ENCODE measurements around the gene FBLN1.
"Not testable (repeated sequence)": the region's sequence is repeated elsewhere in the genome, so short reads cannot be mapped to it uniquely, and the experiment has no call there.

FBLN1 gene

DNA sequence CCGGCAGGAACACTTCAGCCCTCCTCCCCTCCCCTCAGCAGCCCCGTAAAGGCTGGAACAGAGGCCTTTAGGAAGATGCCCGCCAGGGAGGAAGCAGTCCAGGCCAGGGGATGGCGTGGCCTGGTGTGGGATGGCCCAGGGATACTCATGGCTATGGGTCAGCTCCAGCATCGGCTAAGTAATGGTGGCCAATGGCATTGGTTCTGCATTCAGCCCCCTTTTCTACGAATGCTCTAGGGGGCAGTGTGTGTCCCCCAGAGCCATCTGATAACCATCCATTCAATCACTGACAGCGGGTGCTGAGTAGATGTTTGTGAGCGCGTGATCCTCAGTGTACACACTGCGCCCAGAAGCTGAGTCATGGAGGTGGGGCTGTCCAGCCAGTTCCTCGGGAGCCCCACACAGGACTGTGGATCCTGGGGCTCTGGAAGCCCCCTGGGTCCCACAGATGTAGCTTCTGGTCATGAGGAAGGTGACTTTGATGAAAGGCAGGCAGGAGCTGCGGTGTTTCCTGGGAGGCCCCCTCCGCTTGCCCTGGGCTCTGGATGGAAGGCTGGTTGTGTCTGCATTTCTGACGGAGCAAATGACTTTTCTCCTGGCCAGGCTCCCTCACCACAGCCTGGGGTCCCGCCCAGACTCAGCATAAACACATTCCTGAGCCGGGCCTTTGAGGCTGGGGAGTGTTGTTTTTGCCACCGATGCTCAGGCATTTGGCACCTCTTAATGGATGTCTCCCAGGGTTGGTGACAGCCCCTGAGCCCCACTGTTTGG, 46.5 kb downstream of the FBLN1 start:
- DNase-seq (ENCODE audit: low spot score): no peak

DNA sequence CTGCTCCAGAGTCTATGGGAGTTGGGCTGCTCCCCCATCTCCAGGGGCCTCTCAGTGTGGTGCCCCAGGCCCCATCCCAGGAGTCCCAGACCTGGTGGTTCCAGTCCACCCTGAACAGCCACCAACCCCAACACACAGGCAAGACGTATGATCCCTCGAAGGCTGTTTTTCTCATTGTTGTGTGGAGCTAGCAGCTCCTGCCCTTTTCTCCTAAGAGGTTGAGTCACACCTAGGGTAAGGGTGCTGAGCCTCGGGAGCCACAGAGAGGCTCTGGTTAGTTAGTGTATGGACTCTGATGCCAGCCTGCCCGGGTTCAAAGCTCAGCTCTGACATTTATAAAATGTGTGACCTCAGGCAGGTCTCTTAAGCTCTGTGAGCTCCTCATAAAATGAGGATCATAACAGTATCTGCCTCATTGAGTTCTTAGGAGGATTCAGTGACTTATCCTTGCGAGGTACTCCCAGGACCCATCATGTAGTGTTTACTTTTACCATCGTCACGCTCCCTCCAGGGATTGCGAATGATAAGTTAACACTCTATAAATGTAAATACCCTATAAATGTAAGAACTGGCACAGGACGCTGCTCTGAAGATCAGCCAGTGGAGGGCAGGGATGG, 47.2 kb downstream of the FBLN1 start:
- no peak for DNase-seq (ENCODE audit: low spot score)

DNA sequence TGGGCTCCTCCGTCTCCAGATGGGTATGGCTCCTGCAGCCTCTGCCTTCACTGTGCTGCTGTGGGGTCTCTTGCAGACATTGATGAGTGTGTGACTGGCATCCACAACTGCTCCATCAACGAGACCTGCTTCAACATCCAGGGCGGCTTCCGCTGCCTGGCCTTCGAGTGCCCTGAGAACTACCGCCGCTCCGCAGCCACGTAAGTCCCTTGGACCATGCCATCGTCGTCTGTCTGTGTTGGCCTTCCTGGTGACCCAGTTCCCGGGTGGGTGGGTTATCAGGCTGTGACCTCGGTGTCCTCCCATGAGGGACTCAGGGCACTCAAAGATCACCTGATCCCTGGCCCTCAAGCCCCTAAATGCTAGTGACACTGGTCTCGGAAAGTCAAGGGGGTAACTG, 47.7 kb downstream of the FBLN1 start:
- DNase-seq (ENCODE audit: low spot score): no peak

DNA sequence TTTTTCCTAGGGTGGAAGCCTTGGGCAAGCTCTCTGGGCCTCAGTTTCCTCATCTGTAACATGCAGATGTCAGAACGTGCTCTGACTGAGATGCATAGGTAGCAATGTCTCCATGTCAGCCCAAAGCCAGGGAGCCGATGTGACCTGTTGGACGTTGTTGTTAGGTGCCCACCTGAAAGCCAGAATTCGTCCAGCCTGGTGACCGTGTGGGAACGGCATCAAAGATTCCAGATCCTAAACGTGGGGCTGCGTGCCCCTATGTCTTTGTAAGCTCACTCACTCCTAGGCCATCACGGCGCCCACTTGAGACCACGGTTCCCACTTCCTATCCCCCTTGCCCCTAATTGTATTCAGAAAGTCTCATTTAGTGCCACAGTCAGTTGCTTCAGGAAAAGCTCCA, 48.2 kb downstream of the FBLN1 start:
- DNase-seq (ENCODE audit: low spot score): no peak

DNA sequence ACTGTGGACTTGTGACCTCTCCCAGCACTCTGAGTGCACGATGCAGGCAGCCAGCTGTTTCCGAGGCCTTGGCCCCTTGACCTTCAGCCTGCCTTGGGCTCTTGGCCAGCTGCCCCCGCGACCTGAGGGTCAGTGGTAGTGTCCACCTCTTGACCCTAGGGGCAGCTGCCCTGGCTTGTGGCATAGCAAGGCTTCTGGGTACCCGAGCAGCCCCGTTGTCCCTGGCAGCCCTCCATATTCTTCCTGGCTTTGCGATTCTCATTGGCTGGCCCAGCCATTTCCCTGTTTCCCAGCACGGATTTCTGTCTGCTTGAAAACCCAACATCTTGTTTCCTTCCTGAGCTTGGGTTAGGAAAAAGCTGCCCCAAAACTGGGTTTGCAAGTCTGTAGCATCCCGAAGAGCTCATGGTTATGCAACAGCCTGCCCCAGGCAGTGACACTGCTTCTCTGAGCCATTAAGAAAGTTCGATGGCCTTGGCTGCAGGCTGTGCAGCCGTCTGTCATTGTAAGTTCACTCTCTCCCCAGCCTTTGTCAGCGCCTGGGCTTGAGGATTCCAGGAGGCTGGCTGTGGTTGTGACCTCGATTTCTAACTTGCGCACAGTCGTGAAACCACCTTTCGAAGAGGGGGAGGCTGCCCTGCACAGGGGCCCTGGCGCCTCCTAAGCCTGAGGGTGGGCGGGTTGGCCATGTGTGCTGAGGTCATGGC, 48.8 kb downstream of the FBLN1 start:
- no peak for DNase-seq (ENCODE audit: low spot score)

DNA sequence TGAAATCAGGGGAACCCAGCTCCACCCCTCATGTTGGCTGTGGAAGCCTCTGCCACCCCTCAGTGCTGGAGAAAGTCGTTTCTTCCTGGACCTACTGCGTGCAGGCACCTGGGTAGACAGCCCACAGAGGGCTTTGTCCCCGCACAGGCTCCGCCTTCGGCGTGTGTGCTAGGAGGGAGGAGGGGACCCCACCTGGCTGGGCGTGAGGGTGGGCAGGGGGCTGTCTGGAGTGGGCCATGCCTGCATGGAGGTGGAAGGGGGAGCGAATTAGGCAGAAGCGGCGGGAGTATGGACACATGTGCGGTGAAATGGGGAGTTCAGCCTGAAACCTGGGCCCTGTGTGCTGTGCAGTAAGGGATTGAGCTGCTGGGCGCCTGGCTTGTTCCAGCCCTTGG, 49.3 kb downstream of the FBLN1 start:
- no peak for DNase-seq (ENCODE audit: low spot score)

DNA sequence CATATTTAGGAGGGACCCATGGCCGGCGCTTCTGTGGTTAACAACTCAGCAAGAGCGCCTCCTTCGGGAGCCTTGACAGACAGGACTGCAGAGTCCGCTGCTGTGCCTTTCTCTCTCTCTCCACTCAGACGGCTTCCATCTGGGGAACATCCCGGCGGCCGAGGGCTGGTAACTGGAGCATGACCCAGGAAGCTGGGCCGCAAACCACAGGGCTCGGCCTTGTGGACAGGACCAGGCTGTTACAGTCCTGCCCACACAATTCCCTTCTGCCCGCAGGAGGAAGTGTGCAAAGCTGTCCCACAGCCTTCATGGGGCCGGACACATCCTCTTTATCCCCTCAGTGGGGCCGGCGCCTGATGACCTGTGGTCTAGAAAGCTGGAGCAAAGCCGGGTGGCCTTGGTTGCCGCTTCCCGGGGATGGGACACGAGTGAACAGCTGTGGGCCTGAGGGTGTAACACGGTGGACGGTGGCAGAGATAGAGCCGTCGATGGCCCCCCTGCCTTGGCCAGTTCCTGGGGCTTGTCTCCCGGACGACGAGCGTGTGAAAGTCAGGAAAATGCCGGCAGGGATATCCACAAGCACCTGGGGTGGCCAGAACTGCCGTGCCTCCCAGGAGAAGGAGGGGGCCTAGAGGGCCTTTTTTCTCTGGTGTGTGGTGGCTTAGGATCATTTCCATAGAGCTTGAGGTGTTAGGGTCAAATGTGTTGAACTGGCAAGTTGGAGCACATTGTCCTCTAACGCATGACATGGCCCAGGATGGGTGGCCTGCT, 50.1 kb downstream of the FBLN1 start:
- DNase-seq (ENCODE audit: low spot score): no peak

DNA sequence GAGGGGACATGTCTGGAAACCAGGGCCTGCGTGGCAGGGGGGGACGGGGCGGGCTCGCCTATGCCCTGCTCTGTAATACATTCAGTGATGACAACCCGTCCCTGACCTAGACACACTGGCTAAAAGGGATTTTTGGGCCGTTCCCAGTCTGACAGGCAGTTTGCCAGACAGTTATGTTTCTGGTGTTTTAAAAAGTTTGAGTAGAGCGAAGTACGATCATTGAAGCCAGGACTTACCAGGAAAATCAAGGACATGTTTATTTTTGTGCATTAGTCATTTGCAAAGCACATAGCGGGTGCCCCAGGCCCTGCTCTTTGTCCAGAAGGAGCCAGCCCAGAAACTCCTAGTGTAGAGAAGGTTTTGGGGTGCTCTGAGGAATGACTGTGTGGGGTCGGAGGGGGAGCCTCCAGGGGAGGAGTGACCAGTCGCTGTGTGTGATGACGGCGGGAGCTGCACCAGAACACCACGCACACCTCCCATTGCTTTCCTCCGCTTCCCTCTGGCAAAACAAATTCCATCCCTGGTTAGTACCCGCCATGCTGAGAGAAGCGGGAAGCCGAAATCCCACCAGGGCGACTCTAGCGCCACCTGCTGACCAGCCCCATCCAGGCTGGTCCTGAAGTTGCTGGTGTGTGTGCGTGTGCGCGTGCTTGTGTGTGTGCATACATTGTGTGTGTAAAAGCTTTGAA, 50.8 kb downstream of the FBLN1 start:
- peak; percentile 49 for DNase-seq (ENCODE audit: low spot score)

DNA sequence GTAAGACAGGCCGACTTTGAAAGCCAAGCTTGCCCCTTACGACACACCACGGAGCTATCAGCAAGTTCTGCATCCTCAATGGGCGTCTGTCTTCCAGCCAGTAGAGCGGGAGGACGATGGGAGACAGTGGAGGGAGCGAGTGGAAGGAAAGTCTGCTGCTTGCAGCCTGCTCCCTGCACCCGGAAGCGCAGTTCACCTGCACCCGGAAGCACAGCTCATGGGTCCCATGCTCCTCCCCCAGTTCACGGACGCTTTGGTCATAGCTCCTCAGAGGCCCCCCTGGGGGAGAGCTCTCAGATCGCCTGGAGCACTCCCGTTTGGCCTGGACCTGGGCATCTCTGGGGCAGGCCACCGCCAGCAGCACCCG, 51.3 kb downstream of the FBLN1 start:
- DNase-seq (ENCODE audit: low spot score): no peak

DNA sequence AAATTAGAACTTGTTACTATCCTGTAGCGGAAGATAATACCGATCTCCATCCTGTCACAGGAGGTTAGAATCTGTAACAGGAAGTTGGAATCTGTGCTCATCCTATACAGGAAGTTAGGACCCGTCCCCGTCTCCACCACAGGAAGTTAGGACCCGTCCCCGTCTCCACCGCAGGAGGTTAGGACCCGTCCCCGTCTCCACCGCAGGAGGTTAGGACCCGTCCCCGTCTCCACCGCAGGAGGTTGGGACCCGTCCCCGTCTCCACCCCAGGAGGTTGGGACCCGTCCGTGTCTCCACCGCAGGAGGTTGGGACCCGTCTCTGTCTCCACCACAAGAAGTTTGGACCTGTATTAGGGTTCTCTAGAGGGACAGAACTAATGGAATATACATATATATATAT, 52.2 kb downstream of the FBLN1 start:
- DNase-seq (ENCODE audit: low spot score): no peak

DNA sequence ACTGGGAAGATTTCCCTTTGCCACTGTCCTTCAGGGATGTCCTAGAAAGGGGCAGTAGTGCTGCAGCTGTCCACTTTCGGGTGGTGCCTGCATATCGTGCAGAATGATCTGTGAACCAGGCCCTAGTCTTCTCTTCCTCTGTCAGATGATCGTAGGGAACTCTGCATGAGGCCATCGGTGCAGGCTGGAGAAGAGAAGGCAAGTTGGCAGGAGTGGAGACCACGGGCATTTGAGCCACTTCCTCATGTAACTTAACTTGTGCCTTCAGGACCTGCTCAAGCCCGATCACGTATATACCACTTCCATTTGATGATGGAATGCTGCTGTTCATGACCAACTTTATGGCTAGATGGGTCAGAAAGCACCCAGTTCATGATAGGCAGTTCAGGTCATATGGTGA, 55.2 kb downstream of the FBLN1 start:
- DNase-seq (ENCODE audit: low spot score): not testable (repeated sequence)

DNA sequence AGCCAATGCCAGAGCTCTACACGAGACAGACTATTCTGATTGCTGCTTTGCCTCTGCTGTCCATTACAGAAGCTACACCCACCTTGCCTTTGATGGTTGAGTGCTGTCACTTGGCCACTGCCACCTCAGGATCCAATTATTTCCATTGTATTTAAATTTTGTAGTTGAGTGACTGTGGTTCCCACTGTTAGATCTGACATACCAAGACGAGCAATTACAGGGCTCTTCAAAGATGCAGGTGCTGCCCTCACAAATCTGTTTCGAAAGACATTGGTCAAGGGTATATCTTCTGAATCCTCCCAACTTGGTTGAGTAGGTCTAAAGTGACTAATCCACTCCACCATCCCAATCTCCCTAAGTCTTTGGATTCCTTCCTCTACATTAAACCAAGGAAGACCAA, 57.4 kb downstream of the FBLN1 start:
- not testable (repeated sequence) for DNase-seq (ENCODE audit: low spot score)

DNA sequence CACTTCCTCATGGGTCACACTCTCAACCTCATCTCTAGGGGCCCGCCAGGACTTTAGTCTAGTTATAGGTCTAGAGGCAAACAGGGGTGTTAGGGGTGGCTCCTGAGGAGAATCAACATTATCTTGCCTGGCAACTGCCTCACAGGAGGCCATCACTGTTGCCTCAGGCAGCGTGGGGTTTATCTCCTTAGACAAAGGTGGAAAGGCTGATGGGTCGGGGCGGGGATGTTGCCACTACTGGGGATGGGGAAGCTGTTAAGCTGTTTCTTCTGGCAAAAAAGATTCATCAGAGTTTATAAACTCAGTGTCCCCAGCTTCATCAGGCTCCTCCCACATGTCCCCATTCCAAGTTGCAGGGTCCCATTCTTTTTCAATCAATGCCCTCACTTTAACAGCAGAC, 58.1 kb downstream of the FBLN1 start:
- DNase-seq (ENCODE audit: low spot score): not testable (repeated sequence)

DNA sequence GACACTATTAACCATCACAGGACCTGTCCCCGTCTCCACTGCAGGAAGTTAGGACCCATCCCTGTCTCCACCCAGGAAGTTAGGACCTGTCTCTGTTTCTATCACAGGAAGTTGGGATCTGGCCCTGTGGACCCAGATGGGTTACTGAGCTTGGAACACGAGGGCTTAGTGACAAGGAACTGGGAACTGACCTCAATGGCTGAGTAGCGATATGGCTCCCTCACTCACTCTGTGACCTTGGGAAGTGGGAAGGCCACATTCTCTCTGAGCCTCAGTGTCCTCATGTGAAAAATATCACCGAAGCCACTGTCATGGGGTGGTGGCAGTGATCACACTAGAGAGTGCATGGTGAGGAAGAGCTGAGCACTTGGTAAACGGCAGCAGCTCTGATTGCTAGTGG, 59.4 kb downstream of the FBLN1 start:
- DNase-seq (ENCODE audit: low spot score): no peak

DNA sequence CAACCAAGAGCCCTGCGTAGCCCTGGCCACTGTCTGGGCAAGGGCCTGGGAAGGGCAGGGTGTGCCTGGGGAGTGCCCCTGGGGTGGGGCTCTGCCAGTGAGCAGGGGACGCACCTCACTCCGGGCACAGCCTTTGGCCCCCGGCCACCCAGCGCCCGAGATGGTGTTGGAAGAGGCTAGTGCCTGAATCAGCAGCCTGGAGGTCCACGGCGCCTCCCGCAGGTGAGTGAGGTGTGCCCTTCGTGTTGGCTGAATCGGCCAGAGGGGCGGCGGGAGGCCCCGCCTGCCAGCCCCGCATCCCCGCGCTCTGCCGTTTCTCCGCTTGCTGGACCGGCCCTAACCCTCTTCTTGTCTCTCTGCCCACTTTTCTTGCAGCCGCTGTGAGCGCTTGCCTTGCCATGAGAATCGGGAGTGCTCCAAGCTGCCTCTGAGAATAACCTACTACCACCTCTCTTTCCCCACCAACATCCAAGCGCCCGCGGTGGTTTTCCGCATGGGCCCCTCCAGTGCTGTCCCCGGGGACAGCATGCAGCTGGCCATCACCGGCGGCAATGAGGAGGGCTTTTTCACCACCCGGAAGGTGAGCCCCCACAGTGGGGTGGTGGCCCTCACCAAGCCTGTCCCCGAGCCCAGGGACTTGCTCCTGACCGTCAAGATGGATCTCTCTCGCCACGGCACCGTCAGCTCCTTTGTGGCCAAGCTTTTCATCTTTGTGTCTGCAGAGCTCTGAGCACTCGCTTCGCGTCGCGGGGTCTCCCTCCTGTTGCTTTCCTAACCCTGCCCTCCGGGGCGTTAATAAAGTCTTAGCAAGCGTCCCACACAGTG, 60.1 kb downstream of the FBLN1 start:
- no peak for DNase-seq (ENCODE audit: low spot score)

DNA sequence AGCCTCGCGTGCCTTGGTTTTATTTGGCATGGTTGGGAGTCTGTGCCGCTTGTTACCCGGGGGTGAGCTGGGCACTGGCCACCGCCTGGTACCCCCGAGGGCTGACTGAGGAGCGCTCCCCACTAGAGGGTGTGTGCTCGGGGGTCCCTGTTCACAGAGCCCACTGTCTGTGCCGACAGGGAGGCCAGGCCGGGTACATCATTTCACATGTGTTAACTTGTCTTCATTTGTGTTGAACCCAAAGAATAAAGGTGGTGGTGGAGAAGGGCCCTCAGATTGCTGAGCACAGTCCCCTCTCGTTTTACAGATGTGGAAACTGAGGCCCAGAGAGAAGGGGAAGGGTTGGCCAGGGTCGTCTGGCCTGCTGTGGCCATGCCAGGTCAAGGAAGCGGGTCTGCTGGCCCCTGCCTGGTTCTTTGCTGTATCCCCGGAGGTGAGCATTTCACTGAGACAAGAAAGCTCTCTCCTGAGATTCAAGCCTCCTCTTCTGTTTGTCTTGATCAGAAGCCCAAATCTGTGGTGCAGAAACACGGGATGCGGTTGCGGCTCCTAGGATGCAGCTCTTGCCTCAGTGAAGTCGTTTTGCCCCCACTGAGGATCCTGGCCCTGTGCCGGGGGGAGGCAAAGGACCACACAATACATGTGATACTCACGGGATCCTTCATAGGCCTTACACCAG, 60.8 kb downstream of the FBLN1 start:
- no peak for DNase-seq (ENCODE audit: low spot score)

DNA sequence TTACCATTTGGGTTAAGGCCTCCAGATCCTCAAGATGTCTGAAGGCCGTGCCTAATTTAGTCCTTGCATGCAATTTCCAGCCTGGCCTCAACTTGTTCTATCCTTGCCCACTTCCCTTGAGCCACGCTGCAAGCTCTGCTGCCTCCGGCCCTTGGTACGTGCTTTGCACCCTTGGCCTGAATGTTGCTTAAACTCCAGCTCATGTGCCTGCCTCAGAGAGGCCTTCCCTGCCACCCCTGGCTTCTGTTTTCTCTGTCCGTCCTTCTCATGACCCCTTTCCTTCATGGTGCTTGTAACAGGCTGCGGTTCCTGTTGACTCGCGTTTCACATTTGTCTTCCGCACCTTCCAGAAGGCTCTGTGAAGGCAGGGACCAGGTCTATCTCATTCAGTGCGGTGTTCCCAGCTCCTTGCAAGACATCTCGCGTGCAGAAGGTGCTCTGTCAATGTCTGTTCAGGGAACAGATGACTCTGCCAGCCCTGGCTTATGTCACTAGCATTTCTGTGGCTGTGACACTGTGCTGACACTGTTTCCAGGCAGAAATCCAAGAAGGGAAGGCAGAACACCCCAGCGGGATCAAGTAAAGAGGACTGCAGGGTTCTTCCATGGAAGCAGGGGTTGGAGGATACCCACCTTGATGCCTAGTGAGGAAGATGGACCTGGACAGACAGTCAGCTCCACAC, 61.8 kb downstream of the FBLN1 start:
- DNase-seq (ENCODE audit: low spot score): no peak

DNA sequence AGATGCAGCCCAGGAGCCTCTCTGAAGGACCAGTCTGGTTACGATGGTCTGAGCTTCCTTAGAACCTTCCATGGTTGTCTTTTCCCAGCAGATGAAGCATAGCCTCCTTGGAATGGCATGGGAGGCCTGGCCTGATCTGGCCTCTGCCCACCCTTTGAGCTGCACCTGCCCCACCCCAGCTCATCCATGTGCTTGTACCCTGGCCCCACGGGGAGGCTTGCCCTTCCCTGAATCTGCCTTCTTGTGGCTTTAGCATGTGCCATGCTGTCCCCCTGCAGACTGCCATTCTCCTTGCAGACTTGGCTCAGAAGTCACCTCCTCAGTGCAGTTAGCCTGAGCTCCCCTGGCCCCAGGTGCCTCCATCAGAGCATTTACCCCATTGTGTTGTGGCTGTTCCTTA, 62.5 kb downstream of the FBLN1 start:
- DNase-seq (ENCODE audit: low spot score): no peak

DNA sequence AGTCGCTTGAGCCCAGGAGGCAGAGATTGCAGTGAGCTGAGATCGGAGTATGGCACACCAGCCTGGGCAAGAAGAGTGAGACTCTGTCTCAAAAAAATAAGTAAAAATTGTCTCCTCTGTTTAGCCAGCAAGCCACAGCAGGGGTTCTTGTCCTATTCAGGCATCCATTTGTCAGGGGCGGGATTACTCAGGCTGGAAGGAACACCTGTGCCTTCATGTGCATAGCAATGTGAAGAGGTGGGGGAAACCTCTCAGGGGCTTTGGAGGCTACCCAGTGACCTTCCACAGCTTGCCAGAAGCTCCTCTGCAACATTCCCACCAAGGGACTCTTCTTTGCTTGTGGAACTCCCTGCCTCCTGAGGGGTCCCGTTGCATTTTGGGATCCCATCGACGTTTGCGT, 63.3 kb downstream of the FBLN1 start:
- DNase-seq (ENCODE audit: low spot score): no peak

DNA sequence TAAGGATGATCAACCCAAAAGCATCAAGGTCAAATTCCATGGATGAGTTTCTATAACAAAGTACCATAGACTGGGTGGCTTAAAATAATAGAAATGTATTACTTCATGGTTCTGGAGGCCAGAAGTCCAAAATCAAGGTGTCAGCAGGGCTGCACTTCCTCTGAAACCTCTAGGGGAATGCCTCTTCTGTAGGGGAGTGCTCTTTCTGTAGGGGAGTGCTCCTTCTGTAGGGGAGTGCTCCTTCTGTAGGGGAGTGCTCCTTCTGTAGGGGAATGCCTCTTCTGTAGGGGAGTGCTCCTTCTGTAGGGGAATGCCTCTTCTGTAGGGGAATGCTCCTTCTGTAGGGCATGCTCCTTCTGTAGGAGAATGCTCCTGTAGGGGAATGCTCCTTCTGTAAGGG, 65.5 kb downstream of the FBLN1 start:
- no peak for DNase-seq (ENCODE audit: low spot score)

Data from activated CD4-positive, alpha-beta T cell treated with anti-CD3 and anti-CD28 coated beads, Interleukin-2, Interleukin-4, amounts not matched to agents 100 ng/mL and 50 ng/mL, durations not matched to agents 16 hours and 8 hours (primary cell).